Hindlimb muscle (tissue), 1 donor: Measurements from ENCODE around the gene GPX7. TPM values are rescaled to one million over a fixed set of nuclear protein-coding genes. Genes with fewer than 3 reads are reported as not detected.
A peak's percentile ranks its signal among the peaks of the same experiment; 100 is the strongest.
"Not testable (repeated sequence)": the region's sequence is repeated elsewhere in the genome, so short reads cannot be mapped to it uniquely, and the experiment has no call there.

Source experiments
- DNase-seq: peaks from one replicate; pipeline ENCODE4 v3.0.0-alpha.2; 2013
- polyA plus RNA-seq: library from polyadenylated mRNA; unstranded; fragments of 120-200 nt; gene quantifications from one replicate; pipeline ENCODE4 v1.2.1, GENCODE V29; 2013; ENCODE audit not compliant: insufficient read length

The GPX7 gene
- polyA plus RNA-seq = 136 TPM

DNA sequence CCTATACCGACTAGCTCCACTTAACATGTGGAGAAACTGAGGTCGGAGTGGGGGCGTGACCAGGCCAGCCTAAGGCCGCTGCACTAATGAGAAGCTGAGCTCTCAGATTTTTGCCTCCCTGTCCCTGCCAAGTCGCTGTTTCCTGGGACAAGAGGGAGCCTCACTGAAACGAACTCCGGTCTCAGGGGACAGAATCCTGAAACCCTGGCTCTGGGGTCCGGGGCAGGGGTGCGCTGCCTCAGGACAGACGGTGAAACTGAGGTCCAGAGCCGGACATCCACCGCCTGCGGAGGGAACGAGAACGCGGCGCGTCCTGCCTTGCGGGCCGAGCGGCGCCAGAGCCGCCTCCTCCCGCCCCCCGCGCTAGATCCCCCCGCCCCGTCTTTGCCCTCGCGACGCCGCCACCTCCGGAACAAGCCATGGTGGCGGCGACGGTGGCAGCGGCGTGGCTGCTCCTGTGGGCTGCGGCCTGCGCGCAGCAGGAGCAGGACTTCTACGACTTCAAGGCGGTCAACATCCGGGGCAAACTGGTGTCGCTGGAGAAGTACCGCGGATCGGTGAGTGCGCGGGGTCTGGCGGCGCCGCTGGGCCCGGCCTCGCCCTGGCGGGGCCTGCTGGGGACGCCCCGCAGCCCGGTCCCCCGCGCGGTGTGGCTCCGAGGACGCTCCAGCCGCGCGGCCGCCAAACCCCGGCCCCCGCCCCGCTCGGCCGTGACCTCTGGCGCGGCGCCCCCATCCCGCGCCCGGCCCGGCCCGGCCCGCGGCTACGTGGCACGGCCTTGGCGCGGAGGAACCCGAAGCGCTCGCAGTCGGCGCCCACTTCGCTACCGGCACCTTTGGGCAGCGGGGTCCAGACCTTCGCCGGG, at the start of gene GPX7:
Gene GPX7 (plus strand): TSS at position 381 of the 865 bp plus-strand sequence. CDS start 39 bp downstream, at position 420.
- DNase-seq = peak; percentile 74

DNA sequence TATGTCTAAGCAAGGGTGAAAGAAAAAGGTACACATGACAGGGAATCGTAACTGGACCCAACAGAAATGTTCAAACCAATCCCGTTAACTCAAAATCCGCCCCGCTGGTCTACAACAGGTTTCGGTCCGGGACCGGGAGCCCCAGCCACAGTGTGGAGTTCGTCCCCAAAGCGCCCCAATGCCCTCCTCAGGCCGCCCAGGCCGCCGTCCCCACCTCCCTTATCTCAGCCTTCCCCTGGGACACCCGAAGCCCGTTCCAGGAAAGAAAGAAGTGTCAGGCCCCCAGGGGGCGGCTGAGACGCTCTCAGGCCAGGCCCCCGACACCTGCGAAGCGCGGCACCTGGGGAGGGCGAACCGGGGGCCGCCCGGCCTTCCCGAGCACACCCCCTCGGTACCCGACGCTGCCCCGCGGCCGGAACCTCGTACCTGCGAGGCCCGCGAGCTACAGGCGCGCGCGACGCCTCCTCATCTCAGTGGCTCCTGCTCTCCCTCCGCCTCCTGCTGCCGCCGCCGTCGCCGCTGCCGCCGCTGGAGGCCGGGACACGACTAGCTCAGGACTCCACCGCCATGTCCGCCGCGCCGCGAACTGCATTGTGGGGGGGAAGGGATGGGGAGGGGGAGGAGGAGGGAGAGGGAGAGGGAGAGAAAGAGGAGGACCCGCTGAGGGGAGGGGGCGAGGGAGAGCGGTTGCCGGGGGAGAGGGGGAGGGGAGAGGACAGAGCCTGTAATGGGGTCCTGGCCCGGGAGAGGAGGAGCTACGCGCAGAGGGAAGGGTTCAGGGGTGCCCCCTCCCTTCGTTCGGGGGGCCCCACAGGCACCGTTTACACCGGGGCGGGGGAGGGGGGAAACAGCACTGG, 49.4 kb upstream of the GPX7 start, which contains the start of gene TUT4:
Gene TUT4 (minus strand): TSS at position 588 of the 857 bp plus-strand sequence. CDS start 26,812 bp downstream, outside the sequence.
- peak; percentile 91 for DNase-seq

DNA sequence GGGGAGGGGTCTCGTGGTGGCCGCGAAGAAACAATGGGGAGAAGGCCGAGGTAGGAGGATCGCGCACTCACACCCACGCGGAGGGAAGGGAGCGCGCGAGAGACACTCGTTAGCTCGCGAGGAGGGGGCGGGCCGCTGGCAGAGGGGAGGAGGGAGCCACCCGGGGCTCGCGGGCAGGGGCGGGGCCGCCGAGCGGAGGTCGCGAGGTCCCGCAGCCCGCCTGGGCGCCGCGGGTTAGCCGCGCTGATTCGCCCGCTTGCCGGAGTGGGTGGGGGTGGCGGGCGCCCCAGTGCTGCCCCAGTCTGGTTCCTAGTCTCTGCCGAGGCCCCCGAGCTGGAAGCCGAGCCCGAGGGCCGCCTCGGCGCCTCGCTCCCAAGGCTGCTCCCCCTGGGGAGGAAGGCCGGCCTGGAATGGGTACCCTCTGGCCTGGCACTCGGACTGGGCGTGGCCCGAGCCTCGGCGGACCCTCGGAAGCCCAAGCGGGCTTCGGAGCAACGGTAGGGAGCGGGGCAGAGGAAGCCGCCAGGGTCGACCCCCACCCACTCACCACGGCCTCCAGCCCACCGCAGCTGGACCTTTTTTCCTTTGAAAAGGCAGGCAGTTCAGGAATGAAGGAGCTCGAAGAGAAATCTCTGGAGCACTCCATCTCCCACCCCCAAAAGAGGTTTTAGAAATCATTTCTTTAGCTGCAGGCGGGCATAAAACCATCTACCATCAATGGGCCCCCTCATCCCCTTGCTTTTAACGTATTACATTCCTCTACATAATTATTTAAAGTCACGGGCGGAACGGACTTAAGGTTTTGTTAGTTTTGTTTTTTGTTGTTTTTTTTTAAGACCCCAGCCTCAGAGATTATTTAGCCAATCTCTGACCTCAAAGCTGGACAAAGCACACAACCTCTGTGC, 48.6 kb upstream of the GPX7 start:
- peak; percentile 91 for DNase-seq

DNA sequence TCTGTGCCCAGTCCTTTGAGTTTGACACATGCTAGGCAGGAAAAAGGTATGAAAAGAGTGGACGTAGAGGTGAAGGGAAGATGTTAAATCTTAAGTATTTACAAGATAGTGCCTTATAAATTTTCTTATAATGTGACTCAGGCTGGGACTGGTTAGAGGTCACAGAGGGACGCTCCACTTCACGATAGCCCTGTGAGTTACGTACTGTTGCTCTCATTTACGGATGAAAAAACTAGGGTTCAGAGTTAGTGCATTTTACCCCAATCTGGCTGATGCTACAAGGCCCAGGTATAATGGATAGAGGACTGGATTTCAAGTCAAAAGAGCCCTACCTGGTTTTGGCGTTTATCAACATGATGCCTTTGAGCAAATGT, 47.9 kb upstream of the GPX7 start:
- no peak for DNase-seq

DNA sequence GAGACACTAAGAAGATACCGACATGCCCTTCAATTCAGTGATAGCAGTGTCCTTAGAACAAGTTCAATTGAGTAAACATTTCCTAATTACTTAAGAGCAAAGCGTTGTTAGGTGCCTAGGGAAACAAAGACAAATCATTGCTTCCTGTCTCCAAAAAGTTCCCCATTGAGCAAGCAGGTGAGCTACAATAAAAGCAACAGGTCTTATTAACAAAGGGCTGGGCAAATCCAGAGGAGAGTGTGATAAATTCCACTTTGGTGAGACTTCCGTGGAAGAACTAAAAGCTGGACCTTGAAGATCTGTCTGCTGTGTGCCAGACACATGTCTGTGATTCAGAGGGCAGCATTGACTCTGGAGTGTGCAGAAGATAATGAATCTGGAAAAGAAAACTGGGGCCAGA, 47.4 kb upstream of the GPX7 start:
- no peak for DNase-seq

DNA sequence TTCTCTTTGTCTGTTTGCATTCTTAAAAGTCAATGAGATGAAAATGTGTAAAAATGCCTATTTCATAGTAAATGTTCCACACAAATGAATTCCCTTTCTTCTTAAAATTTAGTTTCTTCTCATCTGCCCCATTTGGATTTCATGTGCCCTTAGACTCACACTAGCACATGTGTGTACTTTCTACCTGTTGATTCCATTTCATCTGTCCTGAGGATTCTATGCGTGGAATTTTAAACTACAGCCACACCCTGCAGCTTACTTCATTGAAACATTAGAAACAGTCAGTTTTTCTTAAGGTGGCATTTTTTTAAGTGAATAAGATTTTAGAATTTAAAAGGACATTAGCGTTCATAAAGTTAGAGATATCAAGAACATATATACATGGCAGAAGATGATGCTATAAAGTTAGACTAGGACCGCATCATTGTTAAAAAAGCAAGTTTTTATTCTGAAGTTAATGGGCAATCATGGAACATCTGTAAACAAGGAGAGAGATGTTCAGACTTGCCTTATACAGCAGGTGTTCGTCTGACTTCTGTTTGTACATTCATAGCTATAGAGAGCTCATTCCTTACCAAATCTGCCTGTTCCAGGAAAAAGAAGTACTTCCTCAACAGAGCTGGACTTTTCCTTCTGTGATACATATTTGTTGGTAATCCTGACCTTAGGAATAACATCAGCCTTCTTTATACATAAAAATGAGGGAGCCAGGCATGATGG, 45.4 kb upstream of the GPX7 start:
- DNase-seq = no peak

DNA sequence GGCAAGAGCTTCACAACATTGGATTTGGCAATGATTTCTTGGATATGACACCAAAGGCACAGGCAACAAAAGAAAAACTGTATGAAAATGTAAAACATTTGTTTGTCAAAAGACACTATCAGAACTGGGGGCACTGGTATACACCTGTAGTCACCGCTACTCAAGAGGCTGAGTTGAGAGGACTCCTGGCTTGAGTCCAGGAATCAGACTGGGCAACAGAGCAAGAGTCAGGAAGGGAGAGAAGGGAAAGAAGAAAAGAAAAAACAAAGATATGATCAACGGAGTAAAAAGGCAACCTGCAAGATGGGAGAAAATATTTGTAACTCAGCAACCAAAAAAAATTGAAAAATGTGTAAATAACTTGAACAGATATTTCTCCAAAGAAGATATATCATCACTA, 43.2 kb upstream of the GPX7 start:
- DNase-seq = no peak

DNA sequence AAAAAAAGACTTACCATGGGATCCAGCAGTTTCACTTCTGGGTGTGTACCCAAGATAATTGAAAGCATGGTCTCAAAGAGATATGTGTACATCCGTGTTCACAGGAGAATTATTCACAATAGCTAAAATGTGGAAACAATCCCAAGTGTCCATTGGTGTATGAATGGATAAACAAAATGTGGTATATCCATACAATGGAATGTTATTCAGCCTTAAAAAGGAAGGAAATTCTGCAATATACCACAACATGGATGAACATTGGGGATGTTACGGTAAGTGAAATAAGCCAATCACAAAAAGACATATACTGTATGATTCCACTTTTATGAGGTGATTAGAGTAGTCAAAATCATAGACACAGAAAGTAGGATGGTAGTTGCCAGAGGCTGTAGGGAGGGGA, 42.3 kb upstream of the GPX7 start:
- DNase-seq = no peak

DNA sequence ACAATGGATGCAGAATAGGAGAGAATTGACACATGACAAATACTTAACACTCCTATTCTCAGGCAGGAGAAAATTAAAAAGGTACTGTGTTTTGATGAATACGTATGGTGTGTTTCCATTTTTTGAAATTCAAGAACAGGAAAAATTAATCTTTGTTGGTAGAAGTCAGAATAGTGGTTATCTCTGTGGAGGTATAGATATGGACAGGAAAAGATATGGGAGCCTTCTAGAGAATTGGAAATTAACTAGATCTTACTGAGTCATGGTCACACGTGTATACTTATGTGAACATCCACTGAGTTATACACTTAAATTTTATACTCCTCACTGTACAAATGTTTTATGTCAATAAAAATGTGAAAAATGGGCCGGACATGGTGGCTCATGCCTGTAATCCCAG, 39.4 kb upstream of the GPX7 start:
- no peak for DNase-seq

DNA sequence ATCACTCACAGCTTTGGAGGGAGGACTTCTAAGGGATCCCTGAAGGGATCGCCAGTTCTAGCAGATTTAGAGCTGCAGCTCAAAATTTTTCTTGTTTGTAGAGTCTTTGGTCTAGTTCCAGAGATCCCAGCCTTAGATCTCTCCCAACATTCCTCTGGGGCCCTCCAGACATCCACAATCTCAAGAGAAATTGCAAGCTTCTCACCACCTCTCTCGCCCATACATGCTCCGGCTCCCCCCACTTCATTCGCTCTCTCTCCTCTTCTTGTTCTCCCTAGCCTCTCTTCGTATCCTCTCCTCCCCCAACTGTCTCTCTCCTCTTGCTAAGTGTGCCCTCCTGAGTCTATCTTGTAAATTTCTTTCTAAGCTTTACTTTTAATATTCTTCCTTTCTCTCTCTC, 34.2 kb upstream of the GPX7 start:
- no peak for DNase-seq

DNA sequence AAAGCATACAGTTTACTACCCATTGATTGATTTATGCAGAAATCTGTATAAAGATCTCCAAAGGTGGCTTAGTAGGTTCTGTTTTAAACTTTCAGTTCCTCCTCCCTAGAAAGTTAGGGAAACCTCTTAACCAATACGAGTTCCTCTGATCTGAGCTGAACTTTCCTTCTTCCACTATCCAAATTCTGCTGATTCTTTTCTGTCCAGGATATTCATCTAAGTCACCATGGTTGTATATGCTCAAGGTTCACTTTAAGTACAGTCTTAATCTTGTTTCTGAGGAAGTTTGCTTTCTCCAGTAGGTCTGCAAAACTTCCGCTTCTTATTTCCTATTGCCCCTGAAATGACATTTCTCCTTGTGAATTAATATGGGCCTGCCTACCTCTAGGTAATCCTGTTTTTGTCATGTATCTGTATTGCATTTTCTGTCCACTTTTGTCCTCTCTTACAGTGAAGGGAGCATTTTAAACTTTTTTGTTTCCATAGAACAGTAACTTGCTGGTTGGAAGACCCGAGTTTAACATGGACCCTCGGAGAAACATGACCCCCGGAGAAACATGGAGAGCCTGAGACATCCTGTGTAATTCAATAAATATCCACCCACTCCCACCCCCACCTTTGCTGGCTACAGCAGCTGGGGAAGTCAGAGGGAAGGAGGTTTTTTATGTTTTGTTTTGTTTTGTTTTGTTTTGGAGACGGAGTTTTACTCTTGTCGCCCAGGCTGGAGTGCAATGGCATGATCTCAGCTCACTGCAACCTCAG, 32.5 kb upstream of the GPX7 start:
- no peak for DNase-seq

DNA sequence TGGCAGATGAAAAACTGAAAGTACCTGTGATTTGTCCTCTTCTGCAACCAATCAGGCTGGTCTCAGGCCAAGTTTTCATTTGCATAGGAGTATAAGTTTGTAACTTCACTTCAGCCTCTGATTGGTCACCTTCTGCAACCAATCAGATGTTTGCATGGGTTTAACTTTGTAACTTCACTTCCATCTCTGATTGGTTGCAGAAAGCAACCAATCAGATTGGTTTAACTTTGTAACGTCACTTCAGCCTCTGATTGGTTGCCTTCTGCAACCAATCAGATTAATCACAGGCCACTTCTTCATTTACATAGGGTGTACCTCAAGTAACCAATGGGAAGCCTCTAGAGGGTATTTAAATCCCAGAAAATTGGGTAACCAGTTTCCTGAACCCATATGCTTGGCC, 30.4 kb upstream of the GPX7 start:
- DNase-seq = no peak

DNA sequence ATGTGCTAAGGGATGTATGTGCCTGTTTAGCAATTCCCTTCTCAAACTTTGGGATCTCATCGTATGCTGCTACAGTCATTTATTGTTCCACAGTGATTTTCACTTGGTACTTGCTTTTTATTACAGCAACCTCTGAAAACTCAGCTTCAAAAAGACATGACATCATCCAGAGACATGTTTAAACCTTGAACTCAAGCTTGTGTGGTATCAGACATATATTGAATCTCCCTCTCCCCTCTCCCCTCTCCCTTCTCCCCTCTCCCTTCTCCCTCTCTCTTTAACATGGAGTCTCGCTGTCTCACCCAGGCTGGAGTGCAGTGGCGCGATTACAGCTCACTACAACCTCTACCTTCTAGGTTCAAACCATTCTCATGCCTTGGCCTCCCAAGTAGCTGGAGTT, 29.8 kb upstream of the GPX7 start:
- DNase-seq = no peak

DNA sequence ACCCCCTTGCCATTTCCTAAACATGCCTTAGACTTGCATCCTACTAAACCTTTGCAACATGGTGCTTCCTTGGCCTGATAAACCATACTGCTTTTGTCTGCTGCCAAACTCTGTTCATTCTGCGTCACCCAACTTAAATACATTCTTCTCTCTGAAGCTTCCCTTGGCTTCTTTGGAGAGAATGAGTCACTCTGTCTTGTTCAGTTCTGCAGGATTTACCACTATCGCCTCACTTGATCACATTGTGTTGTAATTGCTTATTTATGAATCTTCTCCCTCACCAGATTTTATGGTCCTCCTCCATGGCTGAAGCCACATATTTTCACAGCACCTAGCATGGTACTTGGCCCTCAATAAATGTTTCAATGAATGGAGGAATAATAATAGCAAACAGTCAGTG, 27.6 kb upstream of the GPX7 start:
- DNase-seq = no peak

DNA sequence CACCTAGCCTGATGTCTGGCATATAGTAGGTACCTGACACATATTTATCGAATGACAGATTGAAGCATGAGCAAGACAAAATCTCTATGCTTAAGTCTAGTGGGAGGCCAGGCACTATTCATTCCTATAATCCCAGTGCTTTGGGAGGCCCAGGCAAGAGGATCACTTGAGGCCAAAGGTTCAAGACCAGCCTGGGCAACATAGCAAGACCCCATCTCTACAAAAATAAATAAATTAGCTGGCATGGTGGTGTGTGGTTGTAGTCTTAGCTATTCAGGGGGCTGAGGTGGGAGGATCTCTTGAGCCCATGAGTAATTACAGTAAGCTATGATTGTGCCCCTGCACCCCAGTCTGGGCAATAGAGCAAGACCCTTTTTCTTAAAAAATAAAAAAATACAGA, 26.1 kb upstream of the GPX7 start:
- DNase-seq = no peak

DNA sequence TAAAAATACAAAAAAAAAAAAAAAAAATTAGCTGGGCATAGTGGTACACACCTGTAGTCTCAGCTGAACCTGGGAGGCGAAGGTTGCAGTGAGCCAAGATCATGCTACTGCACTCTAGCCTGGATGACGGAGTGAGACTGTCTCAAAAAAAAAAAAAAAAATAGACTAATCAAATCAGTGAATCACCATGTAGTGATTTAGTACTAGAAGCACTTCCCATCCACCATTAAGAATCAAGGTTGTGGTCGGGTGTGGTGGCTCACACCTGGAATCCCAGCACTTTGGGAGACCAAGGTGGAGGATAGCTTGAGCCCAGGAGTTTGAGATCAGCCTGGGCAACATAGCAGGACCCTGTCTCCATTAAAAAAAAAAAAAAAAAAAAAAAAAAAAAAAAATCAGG, 24.1 kb upstream of the GPX7 start:
- not testable (repeated sequence) for DNase-seq

DNA sequence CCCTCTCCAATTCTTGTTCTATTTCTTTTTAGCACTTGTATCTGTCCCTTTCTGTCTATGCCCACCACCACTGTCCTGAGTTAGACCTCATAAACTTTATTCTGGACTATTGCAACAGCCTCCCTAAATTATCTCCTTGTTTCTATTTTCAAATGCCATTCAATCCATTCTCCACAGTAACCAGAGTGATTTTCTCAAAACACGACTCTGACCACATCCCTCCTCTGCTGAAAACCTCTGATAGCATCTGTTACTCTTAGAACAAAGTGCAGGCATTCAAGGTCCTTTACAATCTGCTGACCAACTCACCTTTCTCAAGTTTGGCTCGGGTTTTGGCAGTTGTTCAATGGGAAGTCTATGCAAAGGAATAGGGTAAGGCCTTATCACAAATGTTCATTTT, 22.8 kb upstream of the GPX7 start:
- no peak for DNase-seq

DNA sequence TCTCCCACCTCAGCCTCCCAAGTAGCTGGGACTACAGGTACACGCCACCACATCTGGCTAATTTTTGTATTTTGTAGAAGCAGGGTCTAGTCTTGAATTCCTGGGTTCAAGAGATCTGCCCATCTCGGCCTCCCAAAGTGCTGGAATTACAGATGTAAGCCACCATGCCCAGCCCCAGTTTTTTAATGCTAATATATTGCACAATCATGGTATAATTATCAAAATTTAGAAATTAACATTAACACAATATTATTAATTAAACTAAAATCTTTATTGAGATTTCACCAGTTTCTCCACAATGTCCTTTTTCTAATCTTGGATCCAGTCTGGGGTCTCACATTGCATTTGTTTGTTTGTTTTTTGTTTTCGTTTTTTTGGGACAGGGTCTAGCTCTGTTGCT, 21.9 kb upstream of the GPX7 start:
- DNase-seq = no peak

DNA sequence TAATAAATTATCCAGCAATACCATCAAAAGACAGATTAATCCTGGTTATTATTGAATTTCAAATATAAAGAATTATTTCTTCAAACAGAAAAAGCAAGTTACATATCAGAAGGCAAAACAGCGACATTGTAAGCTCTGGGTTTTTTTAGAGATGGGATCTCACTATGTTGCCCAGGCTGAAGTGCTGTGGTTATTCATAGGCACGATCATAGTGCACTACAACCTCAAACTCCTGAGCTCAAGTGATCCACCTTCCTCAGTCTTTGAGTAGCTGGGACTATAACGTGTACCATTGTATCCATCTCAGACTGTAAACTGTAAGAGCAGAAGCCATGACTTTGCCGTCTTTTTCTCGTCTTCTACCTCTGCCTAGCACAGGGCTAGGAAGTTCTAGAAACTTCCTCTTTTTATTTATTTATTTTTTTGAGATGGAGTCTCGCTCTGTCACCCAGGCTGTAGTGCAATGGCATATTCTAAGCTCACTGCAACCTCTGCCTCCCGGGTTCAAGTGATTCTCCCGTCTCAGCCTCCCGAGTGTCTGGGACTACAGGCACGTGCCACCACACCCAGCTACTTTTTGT, 20.0 kb upstream of the GPX7 start:
- DNase-seq = no peak

DNA sequence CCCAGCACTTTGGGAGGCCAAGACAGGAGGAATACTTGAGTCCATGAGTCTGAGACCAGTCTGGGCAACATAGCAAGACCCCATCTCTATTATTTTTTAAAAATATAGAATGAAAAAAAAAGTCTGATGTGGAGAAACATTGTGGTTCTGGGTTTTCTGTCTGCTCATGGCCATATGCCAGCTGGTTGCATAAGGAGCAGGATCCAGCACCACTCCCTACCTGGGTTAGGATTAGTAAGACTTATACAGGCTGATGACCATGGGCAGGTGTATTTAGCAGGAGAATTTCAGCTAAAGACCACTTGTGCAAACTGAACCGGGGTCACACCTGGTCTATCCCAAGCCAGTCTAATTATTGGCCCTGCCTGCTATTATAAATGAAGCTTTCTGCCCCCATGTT, 16.7 kb upstream of the GPX7 start:
- no peak for DNase-seq

DNA sequence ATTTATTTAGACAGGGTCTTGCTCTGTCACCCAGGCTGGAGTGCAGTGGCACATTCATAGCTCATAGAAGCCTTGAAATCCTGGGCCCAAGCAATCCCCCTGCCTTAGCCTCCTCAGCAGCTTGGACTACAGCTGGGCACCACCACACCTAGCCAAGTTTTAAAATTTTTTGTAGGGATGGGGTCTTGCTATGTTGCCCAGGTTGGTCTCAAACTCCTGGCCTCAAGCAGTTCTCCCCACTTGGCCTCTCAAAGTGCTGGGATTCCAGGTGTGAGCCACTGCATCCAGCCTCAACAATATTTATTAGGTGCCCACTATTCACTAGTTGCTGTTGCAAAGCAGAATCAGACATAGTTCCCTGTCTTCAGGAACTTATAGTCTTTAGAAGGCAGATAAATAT, 14.1 kb upstream of the GPX7 start:
- DNase-seq = no peak
